HFF-Myc (cell line): ENCODE results near the gene FBXL5.

Experiments
- DNase-seq: peaks from one replicate; pipeline ENCODE4 v3.0.0-alpha.2; 2011; ENCODE audit warnings: low read depth; ENCODE audit errors: extremely low read depth
- H3K4me3 ChIP-seq: replicated peaks from 2 replicates; pipeline ENCODE4 v1.5.1; 2011; ENCODE audit warnings: low read depth, mild to moderate bottlenecking, control low read depth, low read length
- CTCF ChIP-seq: IDR thresholded peaks from 2 replicates; pipeline ENCODE4 v1.5.1; 2012; ENCODE audit warnings: mild to moderate bottlenecking, low read depth, low read length, control low read depth; ENCODE audit errors: missing control alignments

Gene FBXL5

GRCh38 chr4:15677507-15677988 lies 22.4 kb upstream of the FBXL5 start:
- no peak for TF ChIP-seq CTCF
- no peak for DNase-seq
- no peak overlapping the region for H3K4me3 ChIP-seq

GRCh38 chr4:15676899-15677298 lies 21.7 kb upstream of the FBXL5 start:
- TF ChIP-seq CTCF, result no peak
- no peak for DNase-seq
- no peak overlapping the region for H3K4me3 ChIP-seq

- no peak overlapping the region for H3K4me3 ChIP-seq
- no peak for TF ChIP-seq CTCF
- DNase-seq, result no peak
These were observed 20.9 kb upstream of the FBXL5 start for GRCh38 chr4:15676039-15676438.

GRCh38 chr4:15675356-15675755 lies 20.2 kb upstream of the FBXL5 start:
- DNase-seq, result no peak
- H3K4me3 ChIP-seq, result no peak overlapping the region
- TF ChIP-seq CTCF, result no peak

GRCh38 chr4:15674926-15675325 lies 19.8 kb upstream of the FBXL5 start:
- no peak for TF ChIP-seq CTCF
- DNase-seq, result no peak
- no peak overlapping the region for H3K4me3 ChIP-seq

- no peak for DNase-seq
- no peak for TF ChIP-seq CTCF
- no peak overlapping the region for H3K4me3 ChIP-seq
These were observed 18.9 kb upstream of the FBXL5 start for GRCh38 chr4:15674046-15674445.

GRCh38 chr4:15673337-15673736 lies 18.2 kb upstream of the FBXL5 start:
- DNase-seq, result no peak
- no peak for TF ChIP-seq CTCF
- no peak overlapping the region for H3K4me3 ChIP-seq
